Natural killer cell (primary cell): ENCODE measurements around the gene RTKN2. TPM values are rescaled to one million over a fixed set of nuclear protein-coding genes. Genes with fewer than 3 reads are reported as not detected.

Source experiments
- ATAC-seq, 3 donors: fragments of 150-1000 bp in 2 of 3; fragments of 200-7000 bp in 1 of 3; cut with Tn5 transposase; 1 replicate in 1 of 3; 2 replicates in 2 of 3; pipeline ENCODE4 v1.10.0; 2021; ENCODE audit warnings: mild to moderate bottlenecking in 2 of 3, moderate library complexity in 2 of 3
- DNase-seq, 2 donors: peaks; one replicate each; pipeline versions ENCODE4 v3.0.0 to v3.0.0-alpha.2; 2013 to 2021; ENCODE audit warnings: mixed read lengths in 1 of 2
- H3K27ac ChIP-seq: one replicate; pipeline ENCODE4 v1.5.1; 2013; ENCODE audit warnings: mild to moderate bottlenecking, low read length
- H3K27me3 ChIP-seq: one replicate; pipeline ENCODE4 v1.6.1; 2013; ENCODE audit warnings: low read length; ENCODE audit not compliant: control insufficient read depth, insufficient read depth
- H3K36me3 ChIP-seq: one replicate; pipeline ENCODE4 v1.6.1; 2013; ENCODE audit warnings: low read length; ENCODE audit not compliant: control insufficient read depth, insufficient read depth
- H3K4me1 ChIP-seq: one replicate; pipeline ENCODE4 v1.6.1; 2013; ENCODE audit warnings: low read length; ENCODE audit not compliant: control insufficient read depth, insufficient read depth
- H3K4me3 ChIP-seq: one replicate; pipeline ENCODE4 v1.5.1; 2013; ENCODE audit warnings: low read length
- H3K9me3 ChIP-seq: one replicate; pipeline ENCODE4 v1.6.1; 2013; ENCODE audit warnings: low read length; ENCODE audit not compliant: control insufficient read depth, insufficient read depth
- H3K27ac Mint-ChIP-seq, 2 donors: one replicate each; pipeline ENCODE4 v1.8.0; 2022; ENCODE audit warnings: mild to moderate bottlenecking in 2 of 2, mixed read lengths in 2 of 2, moderate library complexity in 1 of 2
- H3K27me3 Mint-ChIP-seq, 2 donors: one replicate each; pipeline ENCODE4 v1.8.0; 2022; ENCODE audit warnings: low read depth in 2 of 2, mixed read lengths in 2 of 2
- H3K36me3 Mint-ChIP-seq: one replicate; pipeline ENCODE4 v1.8.0; 2022; ENCODE audit warnings: mixed read lengths
- H3K4me1 Mint-ChIP-seq, 2 donors: one replicate each; pipeline ENCODE4 v1.8.0; 2022; ENCODE audit warnings: mixed read lengths in 2 of 2
- H3K4me3 Mint-ChIP-seq: one replicate; pipeline ENCODE4 v1.8.0; 2022; ENCODE audit warnings: mild to moderate bottlenecking, moderate library complexity, mixed read lengths
- H3K9me3 Mint-ChIP-seq, 2 donors: one replicate each; pipeline ENCODE4 v1.8.0; 2022; ENCODE audit warnings: mixed read lengths in 2 of 2
- CTCF ChIP-seq: fragments of 200-600 bp; IDR thresholded peaks from one replicate; pipeline ENCODE4 v1.8.0; 2022; ENCODE audit warnings: antibody characterized with exemption
- WGBS: methylation state at CpG from one replicate; pipeline ENCODE4 v1.1.7; 2013; ENCODE audit warnings: missing lambda C conversion rate; ENCODE audit not compliant: insufficient coverage; 5-methylcytosine and 5-hydroxymethylcytosine counted together
- intact Hi-C: fragments of 100-400 bp; cut with micrococcal nuclease; formaldehyde crosslinking; loops from one replicate; pipeline ENCODE4 v1.14.2; 2022
- total RNA-seq, 4 donors: library from RNA; stranded (reverse); fragments of 120-200 nt in 1 of 4; gene quantifications; one replicate each; pipeline versions ENCODE4 v1.2.3 to v1.2.4, GENCODE V29; 2013 to 2022

The RTKN2 gene
- total RNA-seq, 3 donors from 2014 or later (not counting 1 experiment from before 2014, with no cell fraction given): 0.31 to 0.61 (median 0.33) TPM

GRCh38 chr10:62171791-62172190 lies 96.9 kb downstream of the RTKN2 start:
- ATAC-seq (peak in 1 of 3 donors; percentile 22), DNase-seq (no peak)
- Histone ChIP-seq H3K4me1 (no peaks in the 10 kb centered on the region), H3K36me3 (no peaks in the 10 kb centered on the region), H3K4me3 (no peak overlapping the region), H3K27ac (no peak overlapping the region), H3K27me3 (no peaks in the 10 kb centered on the region), H3K9me3 (no peaks in the 10 kb centered on the region)
- intact Hi-C loops: no loop called here
- H3K9me3 Mint-ChIP-seq: peaks cover 5 to 8% of the 10 kb centered on the region in 2 donors
- peak overlapping the region in 1 of 2 donors; percentile 87 for H3K27ac Mint-ChIP-seq
- peaks cover 14% of the 10 kb centered on the region for H3K36me3 Mint-ChIP-seq
- no peaks in the 10 kb centered on the region for H3K27me3 Mint-ChIP-seq
- peaks cover 15 to 38% of the 10 kb centered on the region in 2 donors for H3K4me1 Mint-ChIP-seq
- 44% methylated on average over 2 of the region's 2 CpGs for WGBS
- peak overlapping the region; percentile 53 for H3K4me3 Mint-ChIP-seq
- no peak for TF ChIP-seq CTCF

GRCh38 chr10:62170732-62171131 lies 97.9 kb downstream of the RTKN2 start:
- H3K4me1 Mint-ChIP-seq: peaks cover 15 to 32% of the 10 kb centered on the region in 2 donors
- WGBS: 60% methylated on average over 1 of the region's 1 CpG
- H3K4me1 ChIP-seq: no peaks in the 10 kb centered on the region
- H3K36me3 Mint-ChIP-seq: peaks cover 14% of the 10 kb centered on the region
- H3K9me3 Mint-ChIP-seq: peaks cover 5 to 8% of the 10 kb centered on the region in 2 donors
- H3K4me3 Mint-ChIP-seq: no peak overlapping the region
- no peak overlapping the region for H3K27ac Mint-ChIP-seq
- no peak overlapping the region for H3K27ac ChIP-seq
- H3K27me3 Mint-ChIP-seq: no peaks in the 10 kb centered on the region
- intact Hi-C loops: no loop called here
- no peaks in the 10 kb centered on the region for H3K36me3 ChIP-seq
- ATAC-seq (no peak), DNase-seq (no peak)
- H3K27me3 ChIP-seq: no peaks in the 10 kb centered on the region
- H3K9me3 ChIP-seq: no peaks in the 10 kb centered on the region
- no peak overlapping the region for H3K4me3 ChIP-seq
- TF ChIP-seq CTCF: no peak

GRCh38 chr10:62166331-62167131 lies 102.1 kb downstream of the RTKN2 start:
- no peaks in the 10 kb centered on the region for H3K9me3 Mint-ChIP-seq
- H3K4me3 ChIP-seq: no peak overlapping the region
- DNase-seq: no peak
- no peak for TF ChIP-seq CTCF
- WGBS: 85% methylated on average over 4 of the region's 4 CpGs
- no peaks in the 10 kb centered on the region for H3K9me3 ChIP-seq
- H3K36me3 Mint-ChIP-seq: no peaks in the 10 kb centered on the region
- no peak overlapping the region for H3K27ac Mint-ChIP-seq
- peaks cover 3 to 4% of the 10 kb centered on the region in 2 donors for H3K4me1 Mint-ChIP-seq
- no peaks in the 10 kb centered on the region for H3K27me3 Mint-ChIP-seq
- intact Hi-C loops: no loop called here
- H3K27ac ChIP-seq: no peak overlapping the region
- no peaks in the 10 kb centered on the region for H3K27me3 ChIP-seq
- H3K36me3 ChIP-seq: no peaks in the 10 kb centered on the region
- H3K4me3 Mint-ChIP-seq: no peak overlapping the region
- no peaks in the 10 kb centered on the region for H3K4me1 ChIP-seq
- ATAC-seq: no peak
